ENCODE measurements around the gene OTUB2. TPM values are rescaled to one million over a fixed set of nuclear protein-coding genes. Genes with fewer than 3 reads are reported as not detected.
A peak's percentile ranks its signal among the peaks of the same experiment; 100 is the strongest.
"Not testable (repeated sequence)": the region's sequence is repeated elsewhere in the genome, so short reads cannot be mapped to it uniquely, and the experiment has no call there.

OTUB2 gene
- polyA plus RNA-seq, 1 donor = 0.93 TPM

- Histone ChIP-seq H3K9me3 (ENCODE audit: control insufficient read depth, low read depth, low read length) (no peaks in the 10 kb centered on the region), H3K36me3 (ENCODE audit: control insufficient read depth, insufficient read depth, low read length) (peaks cover 92% of the 10 kb centered on the region), H3K4me1 (ENCODE audit: control insufficient read depth, insufficient read depth, low read length) (peaks cover 5% of the 10 kb centered on the region), H3K27me3 (ENCODE audit: control insufficient read depth, insufficient read depth, low read length) (no peaks in the 10 kb centered on the region), H3K4me3 (ENCODE audit: low read length) (no peak overlapping the region), H3K27ac (ENCODE audit: low read length) (no peak overlapping the region)
- 92% methylated on average over 2 of the region's 6 CpGs for WGBS (ENCODE audit: insufficient coverage, low lambda C conversion rate)
- DNase-seq = no peak
These were observed 30.6 kb downstream of the OTUB2 start for GRCh38 chr14:94056579-94057308.

GRCh38 chr14:94058128-94058673 is 32.1 kb downstream of the OTUB2 start:
- WGBS (ENCODE audit: insufficient coverage, low lambda C conversion rate) = no CpG with 5 or more reads among the region's 1 CpG
- Histone ChIP-seq H3K4me3 (ENCODE audit: low read length) (no peak overlapping the region), H3K4me1 (ENCODE audit: control insufficient read depth, insufficient read depth, low read length) (peaks cover 5% of the 10 kb centered on the region), H3K9me3 (ENCODE audit: control insufficient read depth, low read depth, low read length) (no peaks in the 10 kb centered on the region), H3K27me3 (ENCODE audit: control insufficient read depth, insufficient read depth, low read length) (no peaks in the 10 kb centered on the region), H3K27ac (ENCODE audit: low read length) (no peak overlapping the region), H3K36me3 (ENCODE audit: control insufficient read depth, insufficient read depth, low read length) (peaks cover 87% of the 10 kb centered on the region)
- no peak for DNase-seq

GRCh38 chr14:94058674-94059138 is 32.6 kb downstream of the OTUB2 start:
- no peaks in the 10 kb centered on the region for H3K27me3 ChIP-seq (ENCODE audit: control insufficient read depth, insufficient read depth, low read length)
- H3K36me3 ChIP-seq (ENCODE audit: control insufficient read depth, insufficient read depth, low read length) = peaks cover 87% of the 10 kb centered on the region
- H3K4me1 ChIP-seq (ENCODE audit: control insufficient read depth, insufficient read depth, low read length) = peaks cover 5% of the 10 kb centered on the region
- 37% methylated on average over 2 of the region's 5 CpGs for WGBS (ENCODE audit: insufficient coverage, low lambda C conversion rate)
- no peaks in the 10 kb centered on the region for H3K9me3 ChIP-seq (ENCODE audit: control insufficient read depth, low read depth, low read length)
- no peak overlapping the region for H3K27ac ChIP-seq (ENCODE audit: low read length)
- peak in 1 of 2 donors; percentile 39 for DNase-seq
- no peak overlapping the region for H3K4me3 ChIP-seq (ENCODE audit: low read length)

GRCh38 chr14:94059998-94060397 is 33.9 kb downstream of the OTUB2 start:
- WGBS (ENCODE audit: insufficient coverage, low lambda C conversion rate) = no CpG with 5 or more reads among the region's 5 CpGs
- H3K4me1 ChIP-seq (ENCODE audit: control insufficient read depth, insufficient read depth, low read length) = peaks cover 5% of the 10 kb centered on the region
- peaks cover 74% of the 10 kb centered on the region for H3K36me3 ChIP-seq (ENCODE audit: control insufficient read depth, insufficient read depth, low read length)
- H3K27ac ChIP-seq (ENCODE audit: low read length) = no peak overlapping the region
- no peaks in the 10 kb centered on the region for H3K27me3 ChIP-seq (ENCODE audit: control insufficient read depth, insufficient read depth, low read length)
- no peaks in the 10 kb centered on the region for H3K9me3 ChIP-seq (ENCODE audit: control insufficient read depth, low read depth, low read length)
- H3K4me3 ChIP-seq (ENCODE audit: low read length) = no peak overlapping the region
- no peak for DNase-seq

GRCh38 chr14:94062344-94062940 is 36.3 kb downstream of the OTUB2 start:
- DNase-seq = no peak
- no peaks in the 10 kb centered on the region for H3K27me3 ChIP-seq (ENCODE audit: control insufficient read depth, insufficient read depth, low read length)
- no peaks in the 10 kb centered on the region for H3K9me3 ChIP-seq (ENCODE audit: control insufficient read depth, low read depth, low read length)
- peaks cover 50% of the 10 kb centered on the region for H3K36me3 ChIP-seq (ENCODE audit: control insufficient read depth, insufficient read depth, low read length)
- peaks cover 11% of the 10 kb centered on the region for H3K4me1 ChIP-seq (ENCODE audit: control insufficient read depth, insufficient read depth, low read length)
- no peak overlapping the region for H3K4me3 ChIP-seq (ENCODE audit: low read length)
- 40% methylated on average over 1 of the region's 9 CpGs for WGBS (ENCODE audit: insufficient coverage, low lambda C conversion rate)
- no peak overlapping the region for H3K27ac ChIP-seq (ENCODE audit: low read length)

- Histone ChIP-seq H3K27ac (ENCODE audit: low read length) (no peak overlapping the region), H3K9me3 (ENCODE audit: control insufficient read depth, low read depth, low read length) (no peaks in the 10 kb centered on the region), H3K27me3 (ENCODE audit: control insufficient read depth, insufficient read depth, low read length) (no peaks in the 10 kb centered on the region), H3K36me3 (ENCODE audit: control insufficient read depth, insufficient read depth, low read length) (peaks cover 14% of the 10 kb centered on the region), H3K4me3 (ENCODE audit: low read length) (no peak overlapping the region), H3K4me1 (ENCODE audit: control insufficient read depth, insufficient read depth, low read length) (peaks cover 6% of the 10 kb centered on the region)
- DNase-seq = peak in 1 of 2 donors; percentile 74
- no CpG with 5 or more reads among the region's 8 CpGs for WGBS (ENCODE audit: insufficient coverage, low lambda C conversion rate)
These were observed 40.0 kb downstream of the OTUB2 start for GRCh38 chr14:94066089-94066676.

GRCh38 chr14:94072076-94072475 is 45.9 kb downstream of the OTUB2 start:
- not testable (repeated sequence) for DNase-seq; H3K36me3 ChIP-seq (ENCODE audit: control insufficient read depth, insufficient read depth, low read length); H3K4me3 ChIP-seq (ENCODE audit: low read length); H3K9me3 ChIP-seq (ENCODE audit: control insufficient read depth, low read depth, low read length); H3K4me1 ChIP-seq (ENCODE audit: control insufficient read depth, insufficient read depth, low read length); H3K27me3 ChIP-seq (ENCODE audit: control insufficient read depth, insufficient read depth, low read length); H3K27ac ChIP-seq (ENCODE audit: low read length)
- 100% methylated on average over 1 of the region's 3 CpGs for WGBS (ENCODE audit: insufficient coverage, low lambda C conversion rate)

- no peak for DNase-seq
These were observed 48.4 kb downstream of the OTUB2 start for GRCh38 chr14:94074534-94074933.

GRCh38 chr14:94075008-94075407 is 48.9 kb downstream of the OTUB2 start:
- H3K9me3 ChIP-seq (ENCODE audit: control insufficient read depth, low read depth, low read length) = peaks cover 3% of the 10 kb centered on the region
- 100% methylated on average over 2 of the region's 2 CpGs for WGBS (ENCODE audit: insufficient coverage, low lambda C conversion rate)
- peaks cover 18% of the 10 kb centered on the region for H3K4me1 ChIP-seq (ENCODE audit: control insufficient read depth, insufficient read depth, low read length)
- no peak overlapping the region for H3K27ac ChIP-seq (ENCODE audit: low read length)
- no peak overlapping the region for H3K4me3 ChIP-seq (ENCODE audit: low read length)
- H3K36me3 ChIP-seq (ENCODE audit: control insufficient read depth, insufficient read depth, low read length) = peaks cover 21% of the 10 kb centered on the region
- H3K27me3 ChIP-seq (ENCODE audit: control insufficient read depth, insufficient read depth, low read length) = no peaks in the 10 kb centered on the region
- DNase-seq = no peak

More at GRCh38 chr14:94074534-94074933, 48.4 kb downstream of the OTUB2 start:
- peaks cover 21% of the 10 kb centered on the region for H3K36me3 ChIP-seq (ENCODE audit: control insufficient read depth, insufficient read depth, low read length)
- H3K9me3 ChIP-seq (ENCODE audit: control insufficient read depth, low read depth, low read length) = peaks cover 3% of the 10 kb centered on the region
- no peak overlapping the region for H3K4me3 ChIP-seq (ENCODE audit: low read length)
- peaks cover 15% of the 10 kb centered on the region for H3K4me1 ChIP-seq (ENCODE audit: control insufficient read depth, insufficient read depth, low read length)
- no peak overlapping the region for H3K27ac ChIP-seq (ENCODE audit: low read length)
- no peaks in the 10 kb centered on the region for H3K27me3 ChIP-seq (ENCODE audit: control insufficient read depth, insufficient read depth, low read length)
- WGBS (ENCODE audit: insufficient coverage, low lambda C conversion rate) = 100% methylated on average over 2 of the region's 3 CpGs

GRCh38 chr14:94077111-94077821 is 51.1 kb downstream of the OTUB2 start:
- H3K36me3 ChIP-seq (ENCODE audit: control insufficient read depth, insufficient read depth, low read length) = peaks cover 21% of the 10 kb centered on the region
- H3K4me3 ChIP-seq (ENCODE audit: low read length) = no peak overlapping the region
- DNase-seq = no peak
- peaks cover 3% of the 10 kb centered on the region for H3K9me3 ChIP-seq (ENCODE audit: control insufficient read depth, low read depth, low read length)
- H3K4me1 ChIP-seq (ENCODE audit: control insufficient read depth, insufficient read depth, low read length) = peaks cover 18% of the 10 kb centered on the region
- no peaks in the 10 kb centered on the region for H3K27me3 ChIP-seq (ENCODE audit: control insufficient read depth, insufficient read depth, low read length)
- 90% methylated on average over 2 of the region's 7 CpGs for WGBS (ENCODE audit: insufficient coverage, low lambda C conversion rate)
- no peak overlapping the region for H3K27ac ChIP-seq (ENCODE audit: low read length)

All from large intestine (tissue), 3 donors.